Kidney tubule cell (primary cell): Measurements from ENCODE around the gene CBARP.

Experiments used
- DNase-seq: peaks from one replicate; pipeline ENCODE4 v3.0.0-alpha.2; 2018; ENCODE audit warnings: low spot score

CBARP gene

GRCh38 chr19:1265615-1266128 lies 27.9 kb upstream of the CBARP start:
- peak; percentile 84 for DNase-seq

- peak; percentile 96 for DNase-seq
Measured at GRCh38 chr19:1264801-1265614, 27.2 kb upstream of the CBARP start.

DNA sequence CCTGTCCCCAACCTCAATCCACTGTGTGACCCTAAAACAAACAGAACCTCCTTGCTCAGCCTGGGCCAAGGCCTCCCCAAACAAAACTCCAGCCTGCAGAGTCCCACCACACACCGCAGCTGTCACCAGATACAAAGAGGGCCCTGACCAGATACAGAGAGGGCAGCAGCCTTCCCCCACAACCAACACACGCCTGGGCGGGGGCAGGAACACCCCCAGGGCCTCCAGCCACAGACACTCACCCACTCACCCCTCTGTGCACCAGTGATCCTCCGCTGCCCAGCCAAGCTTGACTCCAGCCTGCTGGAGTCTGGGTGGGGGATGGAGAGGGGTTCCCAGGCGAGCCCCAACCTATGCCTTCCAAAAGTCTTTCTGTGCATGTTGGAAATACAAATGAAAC lies 25.4 kb upstream of the CBARP start:
- peak; percentile 61 for DNase-seq

- DNase-seq: no peak
Measured at GRCh38 chr19:1262623-1263123, 24.9 kb upstream of the CBARP start.

DNA sequence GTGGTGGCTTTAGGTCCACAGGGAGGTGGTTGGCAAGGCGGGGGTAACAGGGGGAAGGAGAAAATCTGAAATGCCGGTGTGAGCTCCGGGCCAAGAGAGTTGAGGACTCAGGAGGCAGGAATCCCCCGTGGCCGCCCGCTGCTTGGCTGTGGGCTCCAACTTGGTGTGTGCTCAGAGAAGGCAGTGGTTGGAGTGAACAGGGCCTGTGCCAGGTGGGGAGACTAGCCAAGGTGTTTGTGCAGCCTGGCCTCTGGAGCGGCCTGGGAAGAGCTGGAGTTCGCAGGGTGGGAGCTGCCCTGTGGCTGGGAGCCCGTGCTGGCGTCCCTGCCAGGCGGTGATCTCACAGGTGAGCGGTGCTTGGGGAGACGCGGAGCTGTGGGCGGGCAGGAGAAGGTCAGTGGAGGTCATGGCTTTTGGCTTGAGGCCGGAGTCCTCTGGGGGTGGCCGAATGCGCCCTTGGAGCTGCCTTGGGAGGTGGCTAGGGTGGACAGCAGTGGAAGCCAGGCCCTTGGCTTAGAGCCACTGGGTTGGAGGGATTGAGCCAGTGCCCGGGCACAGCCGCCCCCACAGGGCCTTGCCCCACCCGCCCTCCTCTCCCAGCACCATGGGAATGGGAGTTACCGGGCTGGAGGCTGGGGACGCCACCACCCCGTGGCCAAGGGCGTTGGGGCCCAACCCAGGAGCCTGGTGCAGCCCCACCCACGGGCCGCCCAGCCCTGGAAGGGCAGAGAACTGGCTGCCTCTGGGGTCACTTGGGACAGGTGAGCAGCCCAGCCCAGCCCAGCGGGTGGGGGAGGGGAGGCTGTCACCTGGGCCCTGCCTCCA lies 24.2 kb upstream of the CBARP start:
- peak; percentile 79 for DNase-seq

DNA sequence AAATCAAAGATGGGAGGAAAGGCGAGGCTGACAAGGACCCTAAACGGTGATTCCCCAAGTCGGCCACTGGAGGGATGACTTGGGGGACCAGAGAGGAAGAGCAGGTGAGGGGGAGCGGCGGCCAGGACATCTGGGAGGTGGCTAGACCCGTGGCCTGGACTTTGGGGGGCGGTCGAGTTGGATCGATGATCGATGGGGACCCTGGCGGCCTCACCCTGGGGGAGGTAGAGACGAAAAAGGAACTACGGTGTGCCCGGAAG lies 23.7 kb upstream of the CBARP start:
- DNase-seq: peak; percentile 45

GRCh38 chr19:1260749-1261537 lies 23.1 kb upstream of the CBARP start:
- peak; percentile 97 for DNase-seq

DNA sequence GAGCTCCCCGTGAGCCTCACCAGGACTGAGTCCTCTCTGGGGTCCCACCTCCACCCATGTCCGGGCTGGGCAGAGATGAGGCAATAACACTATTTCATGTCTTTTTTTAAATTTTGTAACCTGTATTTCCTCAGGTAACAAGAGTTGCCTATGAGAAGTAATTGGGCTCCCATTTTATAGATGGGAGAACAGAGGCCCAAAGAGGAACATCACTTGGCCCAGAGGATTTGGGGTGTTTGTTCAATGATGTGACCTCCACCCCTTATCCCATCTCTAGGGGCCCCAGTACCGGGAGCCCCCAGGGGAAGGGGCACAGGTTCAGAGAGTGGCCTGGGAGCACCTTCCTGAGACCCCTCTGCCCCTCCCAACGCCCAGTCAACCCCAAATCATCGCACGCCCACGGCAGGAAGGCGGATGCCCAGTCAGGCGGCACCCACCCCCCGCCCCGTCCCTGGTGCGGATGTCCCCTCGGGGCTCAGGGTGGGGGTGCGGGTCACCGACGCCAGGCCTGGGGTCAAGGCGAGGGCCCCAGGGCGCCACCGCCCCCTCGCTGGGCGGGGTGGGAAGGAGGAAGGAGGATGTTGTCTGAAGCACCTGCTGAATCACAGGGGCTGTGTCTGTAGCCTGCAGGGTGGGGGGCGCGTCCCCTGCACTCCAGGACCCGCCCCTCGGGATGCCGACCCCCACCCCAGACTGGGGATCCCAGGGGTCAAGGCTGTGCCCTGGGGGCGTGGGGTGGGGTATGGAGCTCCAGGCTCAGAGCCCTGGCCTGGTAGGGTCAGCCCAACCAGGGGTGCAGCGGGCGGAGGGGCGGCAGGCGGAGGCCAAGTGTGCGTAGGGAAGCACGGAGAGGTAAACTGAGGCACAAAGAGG lies 22.3 kb upstream of the CBARP start:
- DNase-seq: peak; percentile 67

GRCh38 chr19:1259206-1259875 lies 21.5 kb upstream of the CBARP start:
- DNase-seq: peak; percentile 85

- no peak for DNase-seq
Measured at GRCh38 chr19:1258707-1259205, 21.0 kb upstream of the CBARP start.

DNA sequence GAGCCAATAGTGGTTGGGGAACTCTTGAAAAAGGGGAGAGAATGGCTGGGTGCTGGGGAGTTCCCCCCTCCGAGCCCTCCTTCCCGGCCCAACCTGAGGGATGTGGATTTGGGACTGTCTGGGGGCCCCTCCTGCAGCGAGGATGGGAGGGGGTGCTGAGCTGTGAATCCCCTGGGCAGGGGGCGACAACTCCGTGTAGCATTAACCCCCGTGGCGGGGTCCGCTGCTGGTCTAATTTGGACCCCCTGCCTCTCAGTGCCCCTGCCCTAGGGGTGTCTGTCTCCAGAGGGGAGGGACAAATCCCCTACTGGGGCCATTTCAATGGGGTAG lies 20.3 kb upstream of the CBARP start:
- no peak for DNase-seq

GRCh38 chr19:1257475-1258162 lies 19.8 kb upstream of the CBARP start:
- DNase-seq: no peak

- DNase-seq: no peak
Measured at GRCh38 chr19:1256646-1257474, 19.1 kb upstream of the CBARP start.

DNA sequence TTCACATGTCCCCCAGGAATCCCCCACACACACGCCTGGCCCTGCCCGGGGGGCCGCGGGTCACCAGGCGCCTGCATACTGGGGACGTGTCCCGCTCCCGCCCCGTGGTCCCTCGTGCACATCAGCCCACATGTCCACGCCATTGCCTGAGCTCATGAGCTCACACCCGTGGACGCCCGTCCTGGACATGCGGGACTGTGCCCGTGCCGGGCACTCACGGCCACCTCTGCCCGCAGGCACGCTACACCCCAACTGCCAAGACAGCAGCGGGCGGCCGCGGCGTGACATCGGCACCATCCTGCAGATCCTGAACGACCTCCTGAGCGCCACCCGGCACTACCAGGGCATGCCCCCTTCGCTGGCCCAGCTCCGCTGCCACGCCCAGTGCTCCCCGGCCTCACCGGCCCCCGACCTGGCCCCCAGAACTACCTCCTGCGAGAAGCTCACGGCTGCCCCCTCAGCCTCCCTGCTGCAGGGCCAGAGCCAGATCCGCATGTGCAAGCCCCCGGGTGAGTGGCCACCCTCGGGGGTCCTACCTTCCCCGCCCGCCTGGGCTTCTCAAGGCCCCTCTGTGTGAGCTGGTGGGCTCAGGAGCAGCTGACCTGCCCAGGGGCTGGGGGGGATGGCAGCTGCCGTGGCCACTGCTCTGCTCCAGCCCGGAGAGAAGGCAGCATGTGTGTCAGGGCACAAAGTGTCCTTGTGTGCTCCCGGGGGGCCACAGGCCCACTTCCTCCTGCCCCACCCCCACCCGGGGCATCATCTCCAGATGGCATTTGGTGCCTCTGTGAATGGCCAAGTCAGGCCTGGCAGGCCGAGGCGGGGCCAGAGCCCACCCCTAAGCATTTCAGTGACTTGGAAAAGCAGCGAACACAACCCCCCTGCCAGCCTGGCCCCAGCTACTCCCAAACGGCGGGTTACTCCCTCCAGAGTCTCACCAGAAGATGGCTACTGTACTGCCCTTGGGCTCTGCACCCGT lies 17.7 kb upstream of the CBARP start:
- DNase-seq: no peak

DNA sequence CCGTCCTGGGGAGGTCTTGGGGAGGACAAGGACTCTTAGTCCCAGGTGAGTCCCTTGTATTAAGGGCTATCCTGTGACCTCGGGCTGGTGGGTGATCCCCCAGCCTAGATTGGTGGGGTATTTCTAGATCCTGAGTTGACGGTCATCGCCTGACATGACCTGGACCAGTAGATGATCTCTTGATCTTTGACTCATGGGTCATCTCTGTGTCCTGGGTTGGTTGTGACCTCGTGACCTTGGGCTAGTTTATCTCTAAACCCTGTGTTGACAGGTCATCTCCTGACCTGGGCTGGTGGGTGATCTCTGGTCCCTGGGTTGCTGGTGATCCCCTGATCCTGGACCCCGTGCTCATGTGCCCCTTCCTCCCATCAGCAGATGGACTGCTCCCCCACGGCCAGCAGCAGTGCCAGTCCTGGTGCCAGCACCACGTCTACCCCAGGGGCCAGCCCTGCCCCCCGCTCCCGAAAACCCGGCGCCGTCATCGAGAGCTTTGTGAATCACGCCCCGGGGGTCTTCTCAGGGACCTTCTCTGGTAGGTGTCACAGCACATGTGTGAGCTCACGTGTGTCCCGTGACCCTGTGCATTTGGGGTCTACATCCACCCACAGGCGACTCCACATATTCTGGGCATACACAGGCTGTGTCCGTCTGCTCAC lies 16.9 kb upstream of the CBARP start:
- DNase-seq: no peak

DNA sequence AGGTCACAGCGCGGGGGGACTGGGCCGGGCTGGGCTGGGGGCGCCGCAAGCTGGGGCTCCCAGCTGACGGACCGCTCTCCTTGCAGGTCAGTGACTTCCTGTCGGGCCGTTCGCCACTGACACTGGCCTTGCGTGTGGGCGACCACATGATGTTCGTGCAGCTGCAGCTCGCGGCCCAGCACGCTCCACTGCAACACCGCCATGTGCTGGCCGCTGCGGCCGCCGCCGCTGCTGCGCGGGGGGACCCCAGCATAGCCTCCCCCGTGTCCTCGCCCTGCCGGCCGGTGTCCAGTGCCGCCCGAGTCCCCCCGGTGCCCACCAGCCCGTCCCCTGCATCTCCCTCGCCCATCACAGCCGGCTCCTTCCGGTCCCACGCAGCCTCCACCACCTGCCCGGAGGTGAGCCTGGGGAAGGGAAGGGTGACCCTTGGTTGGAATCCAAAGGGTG lies 16.3 kb upstream of the CBARP start:
- DNase-seq: no peak

DNA sequence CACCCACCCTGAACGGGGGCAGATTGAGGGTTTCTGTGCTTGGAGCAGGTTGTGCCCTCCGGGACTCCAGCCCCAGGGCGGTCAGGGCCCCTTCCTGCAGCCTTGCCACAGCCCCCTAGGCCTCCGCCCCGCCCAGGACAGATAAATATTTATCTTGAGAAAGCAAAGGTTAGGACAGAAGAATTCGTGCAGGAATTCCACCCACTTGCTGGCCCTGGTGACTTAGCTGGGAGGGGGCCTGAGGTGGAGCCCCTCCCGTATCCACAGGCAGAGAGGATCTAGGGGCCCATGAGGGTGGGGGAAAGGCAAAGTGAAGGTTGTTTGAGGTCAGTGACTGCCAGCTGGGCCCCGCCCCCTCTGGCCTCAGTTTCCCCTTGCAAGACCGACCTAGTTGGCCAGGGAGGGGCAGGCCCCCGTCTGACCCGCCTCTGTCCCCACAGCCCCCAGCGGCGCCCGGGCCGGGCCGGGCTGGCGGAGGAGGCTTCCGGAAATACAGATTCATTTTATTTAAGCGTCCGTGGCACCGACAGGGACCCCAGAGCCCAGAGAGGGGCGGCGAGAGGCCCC lies 15.8 kb upstream of the CBARP start:
- no peak for DNase-seq
